K562 (cell line): ENCODE measurements around the gene ERMP1. TPM values are rescaled to one million over a fixed set of nuclear protein-coding genes. Genes with fewer than 3 reads are reported as not detected.

Source experiments
- CEBPB ChIP-seq: fragments of 450-650 bp; IDR thresholded peaks from 2 replicates; pipeline ENCODE4 v1.6.1; 2016; ENCODE audit warnings: missing genetic modification characterization, missing compliant biosample characterization
- EHMT2 ChIP-seq: fragments of 450-650 bp; IDR thresholded peaks from 2 replicates; pipeline ENCODE4 v1.6.1; 2018; ENCODE audit warnings: antibody characterized with exemption
- GTF2E2 ChIP-seq: fragments of 200-800 bp; sonication (Bioruptor generic); IDR thresholded peaks from 2 replicates; pipeline ENCODE4 v1.6.1; 2016; ENCODE audit warnings: missing genetic modification characterization, missing compliant biosample characterization
- NFXL1 ChIP-seq: fragments of 450-650 bp; formaldehyde crosslinking; IDR thresholded peaks from 2 replicates; pipeline ENCODE4 v1.4.0; 2021; ENCODE audit warnings: mild to moderate bottlenecking
- RAD21 ChIP-seq, 2 experiments: fragments of 250-450 bp in 1 of 2; fragments of 450-650 bp in 1 of 2; sonication (Bioruptor Pico) in 1 of 2; formaldehyde crosslinking in 1 of 2; IDR thresholded peaks in 1 of 2; conservative IDR thresholded peaks in 1 of 2; 2 replicates each; pipeline versions ENCODE4 v1.4.0 to v1.8.0; 2020 to 2022; ENCODE audit warnings: mild to moderate bottlenecking in 2 of 2, moderate library complexity in 1 of 2
- RFX7 ChIP-seq: fragments of 250-450 bp; sonication (Bioruptor Pico); IDR thresholded peaks from 2 replicates; pipeline ENCODE4 v1.5.1; 2021; ENCODE audit warnings: mild to moderate bottlenecking
- SMARCE1 ChIP-seq: fragments of 450-650 bp; IDR thresholded peaks from 2 replicates; pipeline ENCODE4 v1.7.1; 2016; ENCODE audit warnings: mild to moderate bottlenecking
- TAF7 ChIP-seq: fragments of 450-650 bp; IDR thresholded peaks from 2 replicates; pipeline ENCODE4 v1.6.1; 2016; ENCODE audit warnings: missing genetic modification characterization, missing compliant biosample characterization
- TCFL5 ChIP-seq: fragments of 250-450 bp; sonication (Bioruptor Pico); conservative IDR thresholded peaks from 2 replicates; pipeline ENCODE4 v1.6.1; 2021; ENCODE audit warnings: mild to moderate bottlenecking, moderate library complexity, matching md5 sums
- TFAM ChIP-seq: fragments of 250-450 bp; sonication (Bioruptor Pico); conservative IDR thresholded peaks from 2 replicates; pipeline ENCODE4 v1.5.0; 2021; ENCODE audit warnings: mild to moderate bottlenecking, moderate library complexity
- ZNF316 ChIP-seq: fragments of 450-650 bp; IDR thresholded peaks from 2 replicates; pipeline ENCODE4 v1.6.1; 2016
- ZSCAN32 ChIP-seq: fragments of 450-650 bp; formaldehyde crosslinking; IDR thresholded peaks from 2 replicates; pipeline ENCODE4 v1.4.0; 2020; ENCODE audit warnings: mild to moderate bottlenecking, moderate library complexity
- polyA plus RNA-seq, 8 experiments: library from polyadenylated mRNA; depleted of rRNA in 4 of 8; stranded (reverse) in 5 of 8; unstranded in 3 of 8; fragments of >200 nt; fragmentation: Nextera tagmentation in 2 of 8; fragmentation: Illumina TruSeq in 1 of 8; extraction: Ambion mirVana in 2 of 8; extraction: Trizol in 1 of 8; gene quantifications; 2 replicates each; pipeline versions ENCODE4 v1.2.1 to v1.2.3, GENCODE V29; 2011 to 2014; ENCODE audit warnings: inconsistent platforms in 1 of 8, missing spikeins in 1 of 8
- total RNA-seq, 7 experiments: library from RNA; depleted of rRNA in 6 of 7; stranded (reverse); fragments of >200 nt in 6 of 7; fragmentation: Illumina TruSeq in 2 of 7; extraction: Trizol in 2 of 7; gene quantifications; 2 replicates each; pipeline versions ENCODE4 v1.2.1 to v1.2.3, GENCODE V29; 2011 to 2021; ENCODE audit warnings: low replicate concordance in 1 of 7
- TF ChIP-seq, protein P1 (sequence below), 2 experiments: fragments of 450-650 bp in 1 of 2; sonication (generic) in 1 of 2; formaldehyde crosslinking in 1 of 2; IDR thresholded peaks; 2 replicates each; pipeline versions ENCODE4 v1.7.1 to v1.9.0; 2016 to 2022; ENCODE audit warnings: inconsistent platforms in 1 of 2, mild to moderate bottlenecking in 1 of 2, missing genetic modification reagents in 1 of 2
- TF ChIP-seq, protein P2 (sequence below), 2 experiments: fragments of 450-650 bp in 1 of 2; sonication (generic) in 1 of 2; formaldehyde crosslinking in 1 of 2; IDR thresholded peaks in 1 of 2; conservative IDR thresholded peaks in 1 of 2; 2 replicates each; pipeline versions ENCODE4 v1.6.1 to v1.8.1; 2016 to 2023; ENCODE audit warnings: mild to moderate bottlenecking in 2 of 2, moderate library complexity in 2 of 2, inconsistent platforms in 1 of 2, missing genetic modification reagents in 1 of 2
- TF ChIP-seq, protein P3 (sequence below): sonication (generic); formaldehyde crosslinking; IDR thresholded peaks from 2 replicates; pipeline ENCODE4 v1.8.0; 2022; ENCODE audit warnings: missing genetic modification reagents, mild to moderate bottlenecking, borderline replicate concordance

Gene ERMP1
- total and polyA plus RNA-seq, 9 of the 15 experiments (the other 6 are each of a cell fraction or from before 2014, with no cell fraction given): 2.5 to 26.3 (median 12.6) TPM

GRCh38 chr9:5838884-5839571 is 6.1 kb upstream of the ERMP1 start (continued):
- TF ChIP-seq, protein P1, sequence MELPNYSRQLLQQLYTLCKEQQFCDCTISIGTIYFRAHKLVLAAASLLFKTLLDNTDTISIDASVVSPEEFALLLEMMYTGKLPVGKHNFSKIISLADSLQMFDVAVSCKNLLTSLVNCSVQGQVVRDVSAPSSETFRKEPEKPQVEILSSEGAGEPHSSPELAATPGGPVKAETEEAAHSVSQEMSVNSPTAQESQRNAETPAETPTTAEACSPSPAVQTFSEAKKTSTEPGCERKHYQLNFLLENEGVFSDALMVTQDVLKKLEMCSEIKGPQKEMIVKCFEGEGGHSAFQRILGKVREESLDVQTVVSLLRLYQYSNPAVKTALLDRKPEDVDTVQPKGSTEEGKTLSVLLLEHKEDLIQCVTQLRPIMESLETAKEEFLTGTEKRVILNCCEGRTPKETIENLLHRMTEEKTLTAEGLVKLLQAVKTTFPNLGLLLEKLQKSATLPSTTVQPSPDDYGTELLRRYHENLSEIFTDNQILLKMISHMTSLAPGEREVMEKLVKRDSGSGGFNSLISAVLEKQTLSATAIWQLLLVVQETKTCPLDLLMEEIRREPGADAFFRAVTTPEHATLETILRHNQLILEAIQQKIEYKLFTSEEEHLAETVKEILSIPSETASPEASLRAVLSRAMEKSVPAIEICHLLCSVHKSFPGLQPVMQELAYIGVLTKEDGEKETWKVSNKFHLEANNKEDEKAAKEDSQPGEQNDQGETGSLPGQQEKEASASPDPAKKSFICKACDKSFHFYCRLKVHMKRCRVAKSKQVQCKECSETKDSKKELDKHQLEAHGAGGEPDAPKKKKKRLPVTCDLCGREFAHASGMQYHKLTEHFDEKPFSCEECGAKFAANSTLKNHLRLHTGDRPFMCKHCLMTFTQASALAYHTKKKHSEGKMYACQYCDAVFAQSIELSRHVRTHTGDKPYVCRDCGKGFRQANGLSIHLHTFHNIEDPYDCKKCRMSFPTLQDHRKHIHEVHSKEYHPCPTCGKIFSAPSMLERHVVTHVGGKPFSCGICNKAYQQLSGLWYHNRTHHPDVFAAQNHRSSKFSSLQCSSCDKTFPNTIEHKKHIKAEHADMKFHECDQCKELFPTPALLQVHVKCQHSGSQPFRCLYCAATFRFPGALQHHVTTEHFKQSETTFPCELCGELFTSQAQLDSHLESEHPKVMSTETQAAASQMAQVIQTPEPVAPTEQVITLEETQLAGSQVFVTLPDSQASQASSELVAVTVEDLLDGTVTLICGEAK (IDR thresholded peaks at IDR 0.05): peak; percentile 70
- TF ChIP-seq, protein P1 (CRISPR knock-in tag; IDR thresholded peaks at IDR 0.05): no peak
- TF ChIP-seq, protein P2, sequence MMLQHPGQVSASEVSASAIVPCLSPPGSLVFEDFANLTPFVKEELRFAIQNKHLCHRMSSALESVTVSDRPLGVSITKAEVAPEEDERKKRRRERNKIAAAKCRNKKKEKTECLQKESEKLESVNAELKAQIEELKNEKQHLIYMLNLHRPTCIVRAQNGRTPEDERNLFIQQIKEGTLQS (IDR thresholded peaks at IDR 0.05): peak; percentile 71
- TF ChIP-seq, protein P2 (CRISPR knock-in tag; conservative IDR thresholded peaks at IDR 0.05): no peak
- no peak for TF ChIP-seq TAF7 (tag)
- TF ChIP-seq RFX7 (CRISPR knock-in tag): no peak
- peak; percentile 24; the same call in 1 of the 2 replicates for TF ChIP-seq EHMT2
- peak; percentile 71 for TF ChIP-seq SMARCE1
- no peak for TF ChIP-seq TCFL5 (CRISPR knock-in tag)
- peak in 1 of 2 experiments; percentile 5; a peak in 1 of 4 replicates for TF ChIP-seq RAD21 (CRISPR knock-in tag; conservative IDR thresholded peaks at IDR 0.05 in 1 of 2, IDR thresholded peaks at IDR 0.05 in 1 of 2)
- no peak for TF ChIP-seq GTF2E2 (tag)
- no peak for TF ChIP-seq NFXL1 (CRISPR knock-in tag)
- peak; percentile 33; the same call in 1 of the 2 replicates for TF ChIP-seq CEBPB (tag)
- no peak for TF ChIP-seq TFAM
- TF ChIP-seq, protein P3, sequence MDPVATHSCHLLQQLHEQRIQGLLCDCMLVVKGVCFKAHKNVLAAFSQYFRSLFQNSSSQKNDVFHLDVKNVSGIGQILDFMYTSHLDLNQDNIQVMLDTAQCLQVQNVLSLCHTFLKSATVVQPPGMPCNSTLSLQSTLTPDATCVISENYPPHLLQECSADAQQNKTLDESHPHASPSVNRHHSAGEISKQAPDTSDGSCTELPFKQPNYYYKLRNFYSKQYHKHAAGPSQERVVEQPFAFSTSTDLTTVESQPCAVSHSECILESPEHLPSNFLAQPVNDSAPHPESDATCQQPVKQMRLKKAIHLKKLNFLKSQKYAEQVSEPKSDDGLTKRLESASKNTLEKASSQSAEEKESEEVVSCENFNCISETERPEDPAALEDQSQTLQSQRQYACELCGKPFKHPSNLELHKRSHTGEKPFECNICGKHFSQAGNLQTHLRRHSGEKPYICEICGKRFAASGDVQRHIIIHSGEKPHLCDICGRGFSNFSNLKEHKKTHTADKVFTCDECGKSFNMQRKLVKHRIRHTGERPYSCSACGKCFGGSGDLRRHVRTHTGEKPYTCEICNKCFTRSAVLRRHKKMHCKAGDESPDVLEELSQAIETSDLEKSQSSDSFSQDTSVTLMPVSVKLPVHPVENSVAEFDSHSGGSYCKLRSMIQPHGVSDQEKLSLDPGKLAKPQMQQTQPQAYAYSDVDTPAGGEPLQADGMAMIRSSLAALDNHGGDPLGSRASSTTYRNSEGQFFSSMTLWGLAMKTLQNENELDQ (CRISPR knock-in tag): no peak
- peak; percentile 99 for TF ChIP-seq ZNF316
- TF ChIP-seq ZSCAN32 (CRISPR knock-in tag): no peak
